T-helper 2 cell treated with Interferon-gamma antibody and Interleukin-4, amounts not matched to agents 100 ng/mL and 5 ng/mL, for 36 hours (primary cell): ENCODE data around the gene RPTOR. TPM values are rescaled to one million over a fixed set of nuclear protein-coding genes. Genes with fewer than 3 reads are reported as not detected.
"Not testable (repeated sequence)": the region's sequence is repeated elsewhere in the genome, so short reads cannot be mapped to it uniquely, and the experiment has no call there.

Source experiments
- intact Hi-C: fragments of 100-400 bp; cut with micrococcal nuclease; formaldehyde crosslinking; loops from one replicate; pipeline ENCODE4 v1.15.1; 2023
- total RNA-seq: library from RNA; stranded (reverse); gene quantifications from 2 replicates; pipeline ENCODE4 v1.2.3, GENCODE V29; 2022

RPTOR gene
- total RNA-seq, 1 donor from 2014 or later, result 78.5 TPM

- intact Hi-C loops, result no loop called here
Observed at GRCh38 chr17:80742091-80742490, 197.5 kb downstream of the RPTOR start.

DNA sequence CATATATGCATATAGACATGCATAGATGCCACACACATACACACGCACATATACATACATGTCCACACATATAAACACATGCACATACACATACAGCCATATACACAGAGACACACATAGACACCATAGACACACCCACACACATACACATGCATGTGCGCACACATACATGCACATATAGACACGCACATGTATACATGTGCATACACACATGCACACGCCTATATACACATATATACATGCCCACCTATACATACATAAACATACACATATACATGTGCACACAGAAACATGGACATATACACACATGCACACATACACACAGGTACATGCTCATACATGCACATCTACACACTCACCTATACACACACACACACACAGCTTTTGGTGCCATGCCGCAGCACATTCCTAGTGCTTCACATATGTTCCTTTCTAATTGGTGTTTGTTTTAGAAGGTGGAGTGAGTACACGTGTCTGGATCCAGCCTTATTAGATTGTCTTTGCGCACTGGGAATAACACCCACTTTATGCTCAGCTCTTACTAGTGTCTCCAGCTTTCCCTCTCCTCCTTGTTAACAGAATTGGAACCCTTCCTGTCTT lies 198.0 kb downstream of the RPTOR start:
- intact Hi-C loops, result no loop called here

- intact Hi-C loops, result no loop called here
Observed at GRCh38 chr17:80743181-80743771, 198.6 kb downstream of the RPTOR start.

DNA sequence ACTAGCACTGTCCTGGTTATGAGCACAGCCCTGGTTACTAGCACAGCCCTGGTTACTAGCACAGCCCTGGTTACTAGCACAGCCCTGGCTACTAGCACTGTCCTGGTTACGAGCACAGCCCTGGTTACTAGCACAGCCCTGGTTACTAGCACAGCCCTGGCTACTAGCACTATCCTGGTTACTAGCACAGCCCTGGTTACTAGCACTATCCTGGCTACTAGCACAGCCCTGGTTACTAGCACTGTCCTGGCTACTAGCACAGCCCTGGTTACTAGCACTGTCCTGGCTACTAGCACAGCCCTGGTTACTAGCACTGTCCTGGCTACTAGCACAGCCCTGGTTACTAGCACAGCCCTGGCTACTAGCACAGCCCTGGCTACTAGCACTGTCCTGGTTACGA lies 199.3 kb downstream of the RPTOR start:
- intact Hi-C loops, result not testable (repeated sequence)

GRCh38 chr17:80744725-80745124 lies 200.1 kb downstream of the RPTOR start:
- intact Hi-C loops, result not testable (repeated sequence)

DNA sequence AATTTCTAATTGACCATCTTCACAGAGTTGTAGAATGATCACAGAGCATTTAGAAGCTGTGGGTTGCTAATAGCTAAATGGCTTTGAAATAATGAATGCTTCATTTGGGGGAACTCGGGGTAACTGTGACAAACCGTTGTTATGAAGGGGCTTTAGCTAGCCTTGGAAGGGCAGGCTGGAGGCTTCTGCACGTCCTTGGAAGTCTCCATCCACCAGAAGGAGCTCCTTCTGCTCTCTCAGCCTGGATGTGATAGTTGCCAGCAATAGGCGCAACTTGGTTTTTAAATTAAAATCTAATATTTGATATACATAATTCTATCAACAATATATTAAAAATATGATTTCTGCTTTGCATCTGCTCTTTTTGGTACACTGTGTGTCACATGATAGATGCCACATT lies 200.5 kb downstream of the RPTOR start:
- intact Hi-C loops, result no loop called here

GRCh38 chr17:80746262-80746935 lies 201.8 kb downstream of the RPTOR start:
- intact Hi-C loops, result no loop called here

DNA sequence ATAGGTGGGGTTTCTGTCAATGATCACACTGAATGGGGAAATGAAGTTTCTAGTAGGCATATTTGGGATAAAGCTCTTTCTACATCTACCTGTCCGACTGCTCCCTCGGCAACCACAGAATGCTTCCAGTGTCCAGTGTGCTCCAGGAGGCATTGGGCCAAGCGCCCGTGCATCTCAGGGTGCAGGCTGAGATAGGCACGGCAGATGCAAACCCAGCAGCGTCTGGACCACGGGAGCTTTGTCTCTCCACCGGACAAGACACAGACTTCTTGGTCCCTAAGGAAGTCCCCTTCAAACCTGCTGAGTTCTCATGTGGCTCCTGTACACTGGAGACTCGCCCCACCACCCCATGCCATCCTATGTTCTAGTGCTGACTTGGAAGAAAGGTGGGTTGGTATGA lies 202.8 kb downstream of the RPTOR start:
- intact Hi-C loops, result no loop called here

DNA sequence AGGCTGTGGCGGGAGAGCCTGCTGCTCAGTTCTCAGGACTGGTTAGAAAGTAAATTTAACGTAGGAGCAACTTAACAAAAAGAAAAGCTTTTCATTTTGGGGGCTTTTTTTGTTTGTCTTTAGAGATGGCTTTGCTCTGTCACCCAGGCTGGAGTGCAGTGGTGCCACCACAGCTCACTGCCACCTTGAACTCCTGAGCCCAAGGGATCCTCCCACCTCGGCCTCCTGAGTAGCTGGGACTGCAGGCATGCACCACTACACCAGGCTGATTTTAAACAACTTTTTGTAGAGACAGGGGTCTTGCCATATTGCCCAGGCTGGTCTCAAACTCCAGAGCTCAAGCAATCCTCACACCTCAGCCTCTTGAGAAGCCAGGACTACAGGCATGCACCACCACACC lies 205.0 kb downstream of the RPTOR start:
- intact Hi-C loops, result no loop called here

GRCh38 chr17:80750263-80750662 lies 205.6 kb downstream of the RPTOR start:
- intact Hi-C loops, result no loop called here

DNA sequence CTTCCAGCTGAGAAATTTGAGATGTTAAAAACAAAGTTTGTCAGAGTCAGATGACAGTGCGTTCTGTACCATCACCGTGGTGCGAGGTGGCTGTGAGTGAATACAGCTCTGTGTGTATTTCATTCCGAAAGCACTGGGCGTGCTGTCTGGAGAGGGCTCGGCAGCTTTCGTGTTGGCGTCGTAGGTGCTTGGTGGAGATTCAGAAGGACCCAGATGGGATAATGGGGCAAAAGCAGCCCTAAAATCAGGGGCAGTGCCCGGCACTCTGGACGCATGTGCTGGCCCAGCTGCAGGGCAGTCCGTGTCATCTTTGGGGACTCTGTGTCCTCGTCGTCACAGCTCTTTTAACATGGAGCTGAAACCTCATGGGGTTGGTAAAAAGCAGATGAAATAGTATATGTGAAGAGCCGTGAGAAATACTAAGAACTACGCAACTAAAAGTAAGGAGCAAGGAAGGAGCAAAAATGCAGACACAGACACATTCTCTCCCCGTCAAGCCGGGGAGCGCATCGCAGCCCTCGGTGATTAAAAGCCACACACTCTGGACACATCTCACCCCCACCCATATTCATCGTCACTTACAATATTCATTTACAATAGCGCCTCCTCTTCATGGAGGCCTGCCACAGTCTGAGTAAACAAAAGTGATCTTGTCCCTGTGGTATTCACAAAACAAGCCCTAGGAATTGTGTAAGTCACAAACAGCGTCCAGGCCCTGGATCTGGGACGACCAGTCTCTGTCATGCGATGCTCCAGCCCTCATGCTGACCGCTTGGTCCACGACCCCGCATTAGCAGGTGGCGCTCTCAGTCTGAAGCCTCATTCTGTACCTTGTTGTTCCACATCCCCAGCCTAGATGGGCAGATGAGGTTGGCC lies 206.7 kb downstream of the RPTOR start:
- intact Hi-C loops, result no loop called here

GRCh38 chr17:80751946-80752581 lies 207.4 kb downstream of the RPTOR start:
- intact Hi-C loops, result no loop called here

DNA sequence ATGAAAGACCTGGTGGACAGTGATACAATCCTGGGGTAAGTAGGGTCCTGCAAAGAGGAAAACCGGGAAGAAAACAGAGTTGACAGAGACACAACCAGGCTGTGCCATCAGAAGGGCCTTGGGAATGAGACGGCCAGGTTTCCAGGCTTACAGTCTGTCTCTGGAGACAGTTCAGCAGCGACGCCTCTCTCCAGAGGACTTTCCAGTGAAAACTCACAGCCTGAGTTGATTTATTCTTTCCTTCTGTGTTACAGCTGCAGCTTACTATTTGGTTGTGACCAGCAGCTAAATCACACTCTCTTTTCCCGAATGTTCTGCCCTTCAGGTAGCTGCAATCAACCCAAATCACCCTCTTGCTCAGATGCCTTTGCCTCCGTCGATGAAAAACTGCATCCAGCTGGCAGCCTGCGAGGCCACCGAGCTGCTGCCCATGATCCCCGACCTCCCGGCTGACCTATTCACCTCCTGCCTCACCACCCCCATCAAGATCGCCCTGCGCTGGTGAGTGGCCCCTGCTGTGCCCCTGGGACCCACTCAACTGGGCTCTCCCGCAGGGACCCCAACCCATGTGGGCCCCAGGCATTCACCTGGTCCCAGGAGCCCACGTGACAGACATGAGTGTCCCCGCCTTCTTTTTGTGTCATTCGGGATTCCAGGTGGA lies 209.2 kb downstream of the RPTOR start:
- intact Hi-C loops, result no loop called here

GRCh38 chr17:80754846-80755245 lies 210.2 kb downstream of the RPTOR start:
- intact Hi-C loops, result loop anchor here (5.0 kb wide), 1 partner anchor 37 kb away; no protein-coding TSS in a partner anchor

- intact Hi-C loops, result loop anchor here (5.0 kb wide), 1 partner anchor 36 kb away; no protein-coding TSS in a partner anchor
Observed at GRCh38 chr17:80755650-80756405, 211.2 kb downstream of the RPTOR start.

DNA sequence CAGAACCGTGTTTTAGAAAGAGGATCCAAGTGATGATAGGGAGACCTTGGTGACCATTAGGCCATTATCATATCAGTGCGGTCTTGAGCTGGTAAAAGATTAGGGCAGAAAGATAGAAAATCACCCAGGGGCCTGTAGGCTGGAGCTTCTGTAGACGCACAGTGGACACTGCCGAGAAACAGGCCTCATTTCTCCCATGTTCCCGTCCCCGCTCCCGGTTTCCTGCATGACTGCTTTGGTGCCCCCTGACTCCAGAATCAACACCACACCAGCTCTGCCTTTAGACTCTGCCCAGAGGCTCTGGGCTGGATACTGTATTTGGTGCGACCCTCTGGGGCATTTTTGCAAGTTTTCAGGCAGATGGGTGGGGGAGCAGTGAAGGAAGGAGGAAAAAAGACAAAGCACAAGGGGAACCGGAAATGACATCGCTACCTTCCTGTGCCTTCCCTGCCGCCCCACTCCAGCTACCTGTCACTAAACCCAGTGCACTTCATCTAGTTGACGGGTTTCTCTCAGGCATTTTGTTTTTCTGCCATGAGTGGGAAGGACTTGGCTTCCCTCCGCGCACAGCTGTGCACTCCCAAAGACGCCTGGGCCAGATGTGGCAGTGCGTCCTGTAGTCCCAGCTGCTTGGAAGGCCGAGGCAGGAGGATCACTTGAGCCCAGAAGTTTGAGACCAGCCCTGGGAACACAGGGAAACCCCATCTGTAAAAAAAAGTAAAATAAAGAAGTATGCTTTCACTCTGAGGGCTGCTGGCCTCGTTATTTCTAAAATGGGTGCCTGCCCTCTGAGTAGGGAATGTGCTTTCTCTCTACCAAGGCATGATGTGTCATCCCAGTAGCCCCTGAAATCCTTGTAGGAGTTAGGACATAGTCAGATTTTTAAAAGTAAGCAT lies 214.1 kb downstream of the RPTOR start:
- intact Hi-C loops, result loop anchor here (5.0 kb wide), 1 partner anchor 34 kb away; no protein-coding TSS in a partner anchor

DNA sequence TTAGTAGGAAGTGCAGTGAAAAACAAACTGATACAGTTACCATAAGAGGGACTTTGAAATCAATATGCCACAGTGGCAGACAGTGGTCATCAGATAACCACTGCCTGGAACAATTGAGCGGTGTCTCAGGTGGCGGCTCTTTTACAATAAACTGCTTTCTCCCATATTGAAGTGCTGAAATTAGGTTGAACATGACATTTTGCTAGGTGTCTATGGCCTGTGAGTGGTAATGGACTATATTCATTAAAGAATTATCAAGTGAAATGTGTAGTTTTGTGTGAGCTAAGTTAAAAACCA lies 214.7 kb downstream of the RPTOR start:
- intact Hi-C loops, result loop anchor here (5.0 kb wide), 1 partner anchor 33 kb away; no protein-coding TSS in a partner anchor

DNA sequence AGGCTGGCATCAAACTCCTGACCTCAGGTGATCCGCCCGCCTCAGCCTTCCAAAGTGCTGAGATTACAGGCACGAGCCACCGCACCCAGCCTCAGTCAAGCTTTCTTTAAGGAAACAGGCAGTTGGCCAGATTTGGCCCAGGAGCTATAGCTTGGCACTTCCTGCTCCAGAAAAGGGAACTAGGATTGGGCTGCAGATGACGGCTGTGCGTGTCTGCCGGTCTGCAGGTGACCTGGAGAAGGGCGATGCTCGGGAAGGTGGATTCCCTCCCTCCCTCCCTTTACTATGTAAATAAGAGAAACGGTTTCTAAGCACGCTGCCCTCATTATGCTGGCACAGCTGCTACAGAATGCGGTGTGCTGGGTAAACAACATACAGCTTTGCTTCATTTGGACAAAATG lies 215.9 kb downstream of the RPTOR start:
- intact Hi-C loops, result loop anchor here (2.0 to 5.0 kb wide), 3 partner anchors 20 to 132 kb away; no protein-coding TSS in a partner anchor
